Suprapubic skin (tissue), 4 donors: ENCODE measurements around the gene ENTREP1.

Source experiments
- CTCF ChIP-seq, 2 donors: fragments of 200-600 bp in 1 of 2; fragments of 450-650 bp in 1 of 2; sonication (generic) in 1 of 2; IDR thresholded peaks; one replicate each; pipeline ENCODE4 v1.5.1; 2016 to 2019; ENCODE audit warnings: antibody characterized with exemption in 2 of 2, mild to moderate bottlenecking in 1 of 2, moderate library complexity in 1 of 2
- EP300 ChIP-seq: sonication (generic); formaldehyde crosslinking; IDR thresholded peaks from one replicate; pipeline ENCODE4 v1.6.1; 2017; ENCODE audit warnings: antibody characterized with exemption
- POLR2AphosphoS5 ChIP-seq, 3 donors: sonication (generic); formaldehyde crosslinking; IDR thresholded peaks; one replicate each; pipeline ENCODE4 v1.6.1; 2017; ENCODE audit warnings: antibody characterized with exemption in 3 of 3

- no peak for TF ChIP-seq CTCF (IDR thresholded peaks at IDR 0.05)
- TF ChIP-seq POLR2AphosphoS5 (IDR thresholded peaks at IDR 0.05) = no peak
- TF ChIP-seq EP300 = no peak
Observed at GRCh38 chr9:69357030-69357775, 32.2 kb downstream of the ENTREP1 start.
